Nephron progenitor cell (in vitro differentiated cells): ENCODE measurements around the gene ASXL2.

Source experiments
- DNase-seq: peaks from one replicate; pipeline ENCODE4 v3.0.0; 2021
- H3K27ac Mint-ChIP-seq: 2 replicates; pipeline ENCODE4 v1.8.0; 2021; ENCODE audit warnings: mild to moderate bottlenecking, moderate library complexity, mixed read lengths
- H3K27me3 Mint-ChIP-seq: 2 replicates; pipeline ENCODE4 v1.8.0; 2021; ENCODE audit warnings: mild to moderate bottlenecking, low read depth, mixed read lengths; ENCODE audit not compliant: poor library complexity
- H3K36me3 Mint-ChIP-seq: 2 replicates; pipeline ENCODE4 v1.8.0; 2021; ENCODE audit warnings: low read depth, mixed read lengths
- H3K4me1 Mint-ChIP-seq: 2 replicates; pipeline ENCODE4 v1.8.0; 2021; ENCODE audit warnings: mixed read lengths
- H3K4me3 Mint-ChIP-seq: 2 replicates; pipeline ENCODE4 v1.8.0; 2021; ENCODE audit warnings: mild to moderate bottlenecking, moderate library complexity, mixed read lengths
- H3K9me3 Mint-ChIP-seq: 2 replicates; pipeline ENCODE4 v1.8.0; 2021; ENCODE audit warnings: mild to moderate bottlenecking, moderate library complexity, mixed read lengths
- CTCF ChIP-seq: fragments of 200-600 bp; sonication (generic); IDR thresholded peaks from 2 replicates; pipeline ENCODE4 v1.5.0; 2021; ENCODE audit warnings: antibody characterized with exemption

The ASXL2 gene

GRCh38 chr2:25817006-25817405, 61.3 kb downstream of the ASXL2 start:
- Mint-ChIP-seq H3K4me3 (no peak overlapping the region), H3K36me3 (peaks cover 17% of the 10 kb centered on the region), H3K4me1 (no peaks in the 10 kb centered on the region), H3K27ac (no peak overlapping the region), H3K27me3 (no peaks in the 10 kb centered on the region), H3K9me3 (no peaks in the 10 kb centered on the region)
- TF ChIP-seq CTCF = no peak
- DNase-seq = no peak

GRCh38 chr2:25816249-25816648, 62.0 kb downstream of the ASXL2 start:
- no peak overlapping the region for H3K4me3 Mint-ChIP-seq
- no peaks in the 10 kb centered on the region for H3K4me1 Mint-ChIP-seq
- no peak overlapping the region for H3K27ac Mint-ChIP-seq
- TF ChIP-seq CTCF = no peak
- peaks cover 12% of the 10 kb centered on the region for H3K36me3 Mint-ChIP-seq
- H3K9me3 Mint-ChIP-seq = no peaks in the 10 kb centered on the region
- H3K27me3 Mint-ChIP-seq = no peaks in the 10 kb centered on the region
- DNase-seq = no peak

- Mint-ChIP-seq H3K27ac (no peak overlapping the region), H3K36me3 (peaks cover 12% of the 10 kb centered on the region), H3K9me3 (no peaks in the 10 kb centered on the region), H3K4me3 (no peak overlapping the region), H3K27me3 (no peaks in the 10 kb centered on the region), H3K4me1 (peaks cover 11% of the 10 kb centered on the region)
- TF ChIP-seq CTCF = no peak
- DNase-seq = no peak
Measured at GRCh38 chr2:25814681-25815080, 63.6 kb downstream of the ASXL2 start.

GRCh38 chr2:25810428-25810827, 67.9 kb downstream of the ASXL2 start:
- no peak for TF ChIP-seq CTCF
- peaks cover 3% of the 10 kb centered on the region for H3K27me3 Mint-ChIP-seq
- peak overlapping the region; percentile 13 for H3K27ac Mint-ChIP-seq
- H3K36me3 Mint-ChIP-seq = peaks cover 8% of the 10 kb centered on the region
- no peak overlapping the region for H3K4me3 Mint-ChIP-seq
- no peak for DNase-seq
- H3K9me3 Mint-ChIP-seq = no peaks in the 10 kb centered on the region
- peaks cover 27% of the 10 kb centered on the region for H3K4me1 Mint-ChIP-seq

- H3K27me3 Mint-ChIP-seq = peaks cover 3% of the 10 kb centered on the region
- H3K9me3 Mint-ChIP-seq = no peaks in the 10 kb centered on the region
- H3K27ac Mint-ChIP-seq = no peak overlapping the region
- no peak overlapping the region for H3K4me3 Mint-ChIP-seq
- TF ChIP-seq CTCF = no peak
- peaks cover 14% of the 10 kb centered on the region for H3K36me3 Mint-ChIP-seq
- DNase-seq = no peak
- H3K4me1 Mint-ChIP-seq = peaks cover 27% of the 10 kb centered on the region
Measured at GRCh38 chr2:25809646-25810045, 68.6 kb downstream of the ASXL2 start.

- H3K27ac Mint-ChIP-seq = peak overlapping the region; percentile 53
- no peak overlapping the region for H3K4me3 Mint-ChIP-seq
- peaks cover 27% of the 10 kb centered on the region for H3K4me1 Mint-ChIP-seq
- peaks cover 14% of the 10 kb centered on the region for H3K9me3 Mint-ChIP-seq
- H3K36me3 Mint-ChIP-seq = peaks cover 30% of the 10 kb centered on the region
- peaks cover 3% of the 10 kb centered on the region for H3K27me3 Mint-ChIP-seq
- no peak for TF ChIP-seq CTCF
- no peak for DNase-seq
Measured at GRCh38 chr2:25808006-25808383, 70.3 kb downstream of the ASXL2 start.
